Activated CD4-positive, alpha-beta T cell treated with anti-CD3 and anti-CD28 coated beads, Interleukin-2, amount 10 ng/mL, durations not matched to agents 7 days and 5 days (primary cell): ENCODE measurements around the gene PCYT2. TPM values are rescaled to one million over a fixed set of nuclear protein-coding genes. Genes with fewer than 3 reads are reported as not detected.

Experiments
- CTCF ChIA-PET: fragments of 350-600 bp; sonication (Branson Sonifier 250); formaldehyde crosslinking; loops from one replicate; lab custom pipeline; 2021; ENCODE audit warnings: antibody characterized with exemption; lab: Charles Lee
- POLR2A ChIA-PET: fragments of 350-600 bp; sonication (Branson Sonifier 250); formaldehyde crosslinking; loops from one replicate; lab custom pipeline; 2021; ENCODE audit warnings: antibody characterized with exemption; lab: Charles Lee
- DNase-seq: peaks from one replicate; pipeline ENCODE4 v3.0.0-alpha.2; 2020
- H3K27ac Mint-ChIP-seq: one replicate; pipeline ENCODE4 v1.8.0; 2021; ENCODE audit warnings: mild to moderate bottlenecking, moderate library complexity, mixed read lengths
- H3K27me3 Mint-ChIP-seq: one replicate; pipeline ENCODE4 v1.8.0; 2021; ENCODE audit warnings: mixed read lengths
- H3K36me3 Mint-ChIP-seq: one replicate; pipeline ENCODE4 v1.8.0; 2021; ENCODE audit warnings: low read depth, mixed read lengths
- H3K4me1 Mint-ChIP-seq: one replicate; pipeline ENCODE4 v1.8.0; 2021; ENCODE audit warnings: mixed read lengths
- H3K4me3 Mint-ChIP-seq: one replicate; pipeline ENCODE4 v1.8.0; 2021; ENCODE audit warnings: mild to moderate bottlenecking, moderate library complexity, mixed read lengths
- H3K9me3 Mint-ChIP-seq: one replicate; pipeline ENCODE4 v1.8.0; 2021; ENCODE audit warnings: mixed read lengths
- total RNA-seq, 2 experiments: library from RNA; stranded (reverse); gene quantifications; one replicate each; pipeline ENCODE4 v1.2.3, GENCODE V29; 2021

Gene PCYT2
- total RNA-seq, 2 experiments from 2014 or later: 37.6 to 39.0 TPM

DNA sequence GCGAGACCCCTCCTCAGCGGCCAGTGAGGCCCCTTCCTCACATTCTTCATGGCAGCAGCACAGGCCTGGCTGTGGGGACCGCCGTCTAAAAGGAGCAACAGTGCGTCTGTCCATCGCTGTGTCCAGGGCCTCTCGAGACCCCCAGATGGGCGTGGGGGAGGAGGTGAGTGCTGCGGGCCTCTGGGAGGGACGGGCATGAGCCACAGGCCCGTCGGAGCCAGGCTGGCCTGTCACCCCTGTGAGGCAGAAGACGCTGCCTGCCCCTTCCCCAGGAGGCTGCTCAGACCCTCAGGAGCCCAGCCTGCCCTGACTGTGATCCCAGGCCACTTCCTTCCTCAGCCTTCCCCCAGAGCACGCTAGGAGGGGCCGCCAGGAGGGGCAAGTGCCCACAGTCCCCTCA is 28.0 kb upstream of the PCYT2 start:
- no peak overlapping the region for H3K27ac Mint-ChIP-seq
- ChIA-PET CTCF (interaction anchor here (3.0 to 5.5 kb wide), 2 partner anchors 21 kb away, joined by 20 to 32 read pairs; partner anchors contain the start of gene NOTUM), POLR2A (no interaction called here)
- no peaks in the 10 kb centered on the region for H3K36me3 Mint-ChIP-seq
- H3K27me3 Mint-ChIP-seq: no peaks in the 10 kb centered on the region
- no peak overlapping the region for H3K4me3 Mint-ChIP-seq
- no peaks in the 10 kb centered on the region for H3K9me3 Mint-ChIP-seq
- no peak for DNase-seq
- peaks cover 14% of the 10 kb centered on the region for H3K4me1 Mint-ChIP-seq

DNA sequence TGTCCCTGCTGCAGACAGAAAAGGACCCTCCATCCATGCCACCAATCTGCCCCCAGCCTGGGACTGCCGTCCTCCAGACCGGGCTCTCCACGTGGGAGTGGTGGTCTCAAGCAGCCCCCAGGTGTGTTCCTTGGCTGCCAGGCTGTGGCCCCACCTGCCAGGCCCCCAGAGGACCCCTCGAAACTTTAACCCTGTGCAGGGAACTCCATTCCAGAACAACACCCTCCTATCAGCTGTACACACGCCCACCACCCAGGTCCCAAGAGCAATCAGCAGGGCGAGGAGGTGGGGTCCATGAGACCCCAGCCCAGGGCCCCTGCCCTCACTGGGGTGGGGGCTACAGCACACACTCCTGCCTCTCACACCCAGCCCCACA is 24.5 kb upstream of the PCYT2 start:
- Mint-ChIP-seq H3K4me3 (peak overlapping the region; percentile 76), H3K9me3 (no peaks in the 10 kb centered on the region), H3K27ac (peak overlapping the region; percentile 41), H3K36me3 (no peaks in the 10 kb centered on the region), H3K4me1 (peaks cover 14% of the 10 kb centered on the region), H3K27me3 (no peaks in the 10 kb centered on the region)
- no peak for DNase-seq
- ChIA-PET CTCF (interaction anchor here (0.6 to 2.4 kb wide), 4 partner anchors 10 to 505 kb away, joined by 3 to 8 read pairs (median 4); partner anchors contain the start of gene CCDC57), POLR2A (no interaction called here)

GRCh38 chr17:81934850-81935708 is 23.9 kb upstream of the PCYT2 start:
- CTCF ChIA-PET: interaction anchor here (0.6 to 2.4 kb wide), 6 partner anchors 9 to 505 kb away, joined by 3 to 8 read pairs (median 4); partner anchors contain the start of gene CCDC57
- Mint-ChIP-seq H3K9me3 (no peaks in the 10 kb centered on the region), H3K27me3 (no peaks in the 10 kb centered on the region), H3K27ac (peak overlapping the region; percentile 41), H3K4me3 (peak overlapping the region; percentile 76), H3K36me3 (no peaks in the 10 kb centered on the region), H3K4me1 (peaks cover 14% of the 10 kb centered on the region)
- no peak for DNase-seq
- POLR2A ChIA-PET: no interaction called here

GRCh38 chr17:81934098-81934757 is 23.0 kb upstream of the PCYT2 start:
- H3K4me3 Mint-ChIP-seq: no peak overlapping the region
- no peaks in the 10 kb centered on the region for H3K36me3 Mint-ChIP-seq
- H3K27me3 Mint-ChIP-seq: peaks cover 3% of the 10 kb centered on the region
- DNase-seq: no peak
- H3K27ac Mint-ChIP-seq: no peak overlapping the region
- ChIA-PET POLR2A (no interaction called here), CTCF (interaction anchor here (1.0 kb wide), 1 partner anchor 25 kb away, joined by 6 read pairs; no protein-coding TSS in a partner anchor)
- peaks cover 14% of the 10 kb centered on the region for H3K4me1 Mint-ChIP-seq
- no peaks in the 10 kb centered on the region for H3K9me3 Mint-ChIP-seq

GRCh38 chr17:81933178-81933699 is 22.0 kb upstream of the PCYT2 start:
- no peak overlapping the region for H3K27ac Mint-ChIP-seq
- H3K4me3 Mint-ChIP-seq: no peak overlapping the region
- peaks cover 7% of the 10 kb centered on the region for H3K27me3 Mint-ChIP-seq
- H3K36me3 Mint-ChIP-seq: no peaks in the 10 kb centered on the region
- CTCF ChIA-PET: interaction anchor here (1.3 kb wide), 1 partner anchor 26 kb away, joined by 3 read pairs; no protein-coding TSS in a partner anchor
- peaks cover 16% of the 10 kb centered on the region for H3K4me1 Mint-ChIP-seq
- POLR2A ChIA-PET: no interaction called here
- DNase-seq: no peak
- no peaks in the 10 kb centered on the region for H3K9me3 Mint-ChIP-seq

DNA sequence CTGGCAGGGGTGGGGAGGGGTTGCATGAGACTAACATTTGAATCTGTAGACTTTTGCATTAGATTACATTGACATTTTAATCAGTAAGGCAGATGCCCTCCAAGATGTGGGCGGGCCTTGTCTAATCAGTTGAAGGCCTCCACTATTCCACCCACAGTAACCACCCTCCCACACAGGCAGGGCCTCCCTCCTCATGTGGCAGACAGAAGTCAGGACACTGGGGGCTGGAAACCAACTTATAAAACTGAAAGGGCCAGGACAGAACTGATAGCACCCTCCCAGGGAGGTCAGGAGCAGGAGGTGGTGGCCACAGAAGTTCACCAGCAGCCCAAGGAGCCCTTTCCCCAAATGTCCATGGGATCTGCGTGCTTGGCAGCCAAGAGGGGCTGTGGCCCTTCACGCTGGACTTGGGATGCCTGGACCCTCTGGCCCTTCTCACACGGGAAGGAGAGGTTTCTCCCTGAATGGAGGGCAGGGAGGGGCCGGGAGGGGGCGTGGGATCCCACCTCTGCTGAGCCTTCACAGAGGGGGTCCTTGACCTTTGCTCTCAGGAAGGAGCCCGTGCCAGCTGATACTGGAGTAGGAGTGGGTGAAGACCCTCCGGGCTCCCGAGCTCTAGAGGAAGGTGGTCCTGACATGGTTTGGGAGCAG is 21.3 kb upstream of the PCYT2 start:
- no peaks in the 10 kb centered on the region for H3K36me3 Mint-ChIP-seq
- H3K27me3 Mint-ChIP-seq: peaks cover 7% of the 10 kb centered on the region
- no peak overlapping the region for H3K4me3 Mint-ChIP-seq
- ChIA-PET CTCF (interaction anchor here (0.9 to 1.3 kb wide), 2 partner anchors 27 to 166 kb away, joined by 3 read pairs; partner anchors contain the start of gene FASN), POLR2A (no interaction called here)
- no peak for DNase-seq
- no peaks in the 10 kb centered on the region for H3K9me3 Mint-ChIP-seq
- peaks cover 11% of the 10 kb centered on the region for H3K4me1 Mint-ChIP-seq
- H3K27ac Mint-ChIP-seq: no peak overlapping the region

- H3K4me3 Mint-ChIP-seq: no peak overlapping the region
- POLR2A ChIA-PET: no interaction called here
- H3K27ac Mint-ChIP-seq: no peak overlapping the region
- H3K36me3 Mint-ChIP-seq: no peaks in the 10 kb centered on the region
- no peak for DNase-seq
- no peaks in the 10 kb centered on the region for H3K9me3 Mint-ChIP-seq
- peaks cover 10% of the 10 kb centered on the region for H3K4me1 Mint-ChIP-seq
- CTCF ChIA-PET: interaction anchor here (0.9 to 1.5 kb wide), 2 partner anchors 28 to 166 kb away, joined by 3 to 6 read pairs; partner anchors contain the start of gene FASN
- peaks cover 7% of the 10 kb centered on the region for H3K27me3 Mint-ChIP-seq
Measured at GRCh38 chr17:81931557-81932332, 20.5 kb upstream of the PCYT2 start.

GRCh38 chr17:81931189-81931556 is 20.0 kb upstream of the PCYT2 start:
- Mint-ChIP-seq H3K9me3 (no peaks in the 10 kb centered on the region), H3K36me3 (no peaks in the 10 kb centered on the region), H3K27ac (no peak overlapping the region), H3K4me3 (no peak overlapping the region), H3K4me1 (peaks cover 11% of the 10 kb centered on the region), H3K27me3 (peaks cover 7% of the 10 kb centered on the region)
- POLR2A ChIA-PET: no interaction called here
- CTCF ChIA-PET: interaction anchor here (0.7 to 1.5 kb wide), 2 partner anchors 28 to 61 kb away, joined by 4 to 6 read pairs; no protein-coding TSS in a partner anchor
- DNase-seq: no peak

GRCh38 chr17:81930142-81931125 is 19.2 kb upstream of the PCYT2 start:
- Mint-ChIP-seq H3K27ac (no peak overlapping the region), H3K9me3 (no peaks in the 10 kb centered on the region), H3K27me3 (peaks cover 7% of the 10 kb centered on the region), H3K36me3 (no peaks in the 10 kb centered on the region), H3K4me3 (no peak overlapping the region), H3K4me1 (peaks cover 14% of the 10 kb centered on the region)
- DNase-seq: no peak
- ChIA-PET POLR2A (no interaction called here), CTCF (interaction anchor here (0.6 to 1.6 kb wide), 5 partner anchors 10 to 97 kb away, joined by 4 to 6 read pairs (median 4); partner anchors contain the start of gene MCRIP1)

DNA sequence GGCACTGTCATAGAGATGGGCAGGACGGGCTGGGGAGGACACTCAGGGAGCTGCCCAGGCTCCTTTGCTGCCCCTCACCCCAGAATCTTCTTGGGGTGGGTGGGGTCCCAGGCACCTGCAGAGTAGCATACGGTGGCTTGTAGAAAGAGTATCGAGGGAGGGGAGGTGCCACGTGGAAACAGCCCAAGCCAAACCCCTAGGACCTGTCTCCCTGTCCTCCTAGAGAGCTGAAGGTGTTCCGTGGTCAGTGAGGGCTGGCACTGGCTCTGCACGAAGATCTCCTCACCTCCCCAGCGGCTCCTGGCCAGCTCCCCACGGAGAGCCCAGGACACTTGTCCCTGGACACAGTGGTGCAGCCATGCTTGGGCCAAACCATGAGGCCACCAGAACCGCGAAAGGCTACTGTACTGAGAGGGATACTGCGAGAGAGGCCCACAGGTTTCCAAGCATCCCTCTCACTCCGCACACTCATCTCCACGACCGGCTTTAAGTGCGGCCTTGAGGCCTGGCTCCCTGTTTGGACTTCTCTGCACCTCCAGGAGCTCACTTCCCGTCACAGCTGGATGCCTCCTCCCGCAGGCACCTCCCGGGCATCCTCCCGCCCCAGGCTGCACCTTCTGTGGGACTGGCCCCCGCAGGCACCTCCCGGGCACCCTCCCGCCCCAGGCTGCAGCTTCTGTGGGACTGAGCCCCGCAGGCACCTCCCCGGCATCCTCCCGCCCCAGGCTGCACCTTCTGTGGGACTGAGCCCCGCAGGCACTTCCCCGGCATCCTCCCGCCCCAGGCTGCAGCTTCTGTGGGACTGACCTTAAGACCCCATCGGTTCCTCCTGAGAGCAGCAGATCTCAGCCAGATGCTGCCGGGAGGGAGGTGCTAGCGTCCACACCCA is 18.3 kb upstream of the PCYT2 start:
- no peak for DNase-seq
- H3K9me3 Mint-ChIP-seq: no peaks in the 10 kb centered on the region
- H3K27ac Mint-ChIP-seq: no peak overlapping the region
- H3K4me3 Mint-ChIP-seq: peak overlapping the region; percentile 44
- POLR2A ChIA-PET: no interaction called here
- CTCF ChIA-PET: interaction anchor here (0.6 to 1.8 kb wide), 4 partner anchors 11 to 96 kb away, joined by 4 read pairs; partner anchors contain the start of gene MCRIP1
- no peaks in the 10 kb centered on the region for H3K36me3 Mint-ChIP-seq
- H3K4me1 Mint-ChIP-seq: peaks cover 23% of the 10 kb centered on the region
- H3K27me3 Mint-ChIP-seq: peaks cover 7% of the 10 kb centered on the region
